Measurements from ENCODE around the gene DPAGT1.
A peak's percentile ranks its signal among the peaks of the same experiment; 100 is the strongest.

Gene DPAGT1

GRCh38 chr11:119057000-119057769 is 44.5 kb downstream of the DPAGT1 start, which contains the start of gene HYOU1:
Gene HYOU1 (minus strand): TSS chr11:119057205. CDS start chr11:119056160, 1,045 bp downstream.
- peak; percentile 97 to 99 for DNase-seq

- no peak for DNase-seq
Observed at GRCh38 chr11:119056421-119056999, 45.1 kb downstream of the DPAGT1 start.

GRCh38 chr11:119055901-119056300 is 45.8 kb downstream of the DPAGT1 start:
- peak; percentile 29 to 30 for DNase-seq

GRCh38 chr11:119054418-119054817 is 47.2 kb downstream of the DPAGT1 start:
- no peak for DNase-seq

- no peak for DNase-seq
Observed at GRCh38 chr11:119052163-119052814, 49.4 kb downstream of the DPAGT1 start.

- no peak for DNase-seq
Observed at GRCh38 chr11:119051440-119052162, 50.1 kb downstream of the DPAGT1 start.

- DNase-seq = no peak
Observed at GRCh38 chr11:119049081-119049480, 52.6 kb downstream of the DPAGT1 start.

- DNase-seq = no peak
Observed at GRCh38 chr11:119048644-119049043, 53.0 kb downstream of the DPAGT1 start.

- DNase-seq = no peak
Observed at GRCh38 chr11:119047205-119047604, 54.4 kb downstream of the DPAGT1 start.
